SK-N-SH treated with all-trans-retinoic acid at 6 μM for 48 hours (cell line): Measurements from ENCODE around the gene DNAJB12.
A peak's percentile ranks its signal among the peaks of the same experiment; 100 is the strongest.

Experiments used
- ARNTL ChIP-seq: fragments of 450-650 bp; formaldehyde crosslinking; IDR thresholded peaks from 2 replicates; pipeline ENCODE4 v1.5.0; 2020; ENCODE audit warnings: low read depth, mild to moderate bottlenecking, moderate library complexity, borderline replicate concordance
- GLIS3 ChIP-seq: fragments of 250-450 bp; sonication (Bioruptor Pico); IDR thresholded peaks from 2 replicates; pipeline ENCODE4 v1.5.0; 2020; ENCODE audit warnings: mild to moderate bottlenecking, moderate library complexity
- ISL1 ChIP-seq: fragments of 250-450 bp; sonication (Bioruptor Pico); IDR thresholded peaks from 2 replicates; pipeline ENCODE4 v2.1.2; 2022; ENCODE audit warnings: mild to moderate bottlenecking, moderate library complexity
- OSR1 ChIP-seq: fragments of 250-450 bp; sonication (Bioruptor Pico); IDR thresholded peaks from 2 replicates; pipeline ENCODE4 v1.8.0; 2022; ENCODE audit warnings: moderate library complexity, mild to moderate bottlenecking, inconsistent platforms
- RARB ChIP-seq: fragments of 250-450 bp; sonication (Bioruptor Pico); IDR thresholded peaks from 2 replicates; pipeline ENCODE4 v1.8.0; 2021; ENCODE audit warnings: mild to moderate bottlenecking, moderate library complexity
- SNAI2 ChIP-seq: fragments of 250-450 bp; sonication (Bioruptor Pico); IDR thresholded peaks from 2 replicates; pipeline ENCODE4 v1.5.0; 2020; ENCODE audit warnings: mild to moderate bottlenecking, moderate library complexity
- ZFP30 ChIP-seq: fragments of 450-650 bp; formaldehyde crosslinking; IDR thresholded peaks from 2 replicates; pipeline ENCODE4 v1.5.0; 2022; ENCODE audit warnings: mild to moderate bottlenecking, moderate library complexity
- ZNF70 ChIP-seq: fragments of 450-650 bp; formaldehyde crosslinking; IDR thresholded peaks from 2 replicates; pipeline ENCODE4 v1.5.0; 2020; ENCODE audit warnings: mild to moderate bottlenecking, moderate library complexity
- TF ChIP-seq, protein P1 (sequence below): fragments of 250-450 bp; sonication (Bioruptor Pico); IDR thresholded peaks from 2 replicates; pipeline ENCODE4 v1.5.1; 2020; ENCODE audit warnings: low read depth, mild to moderate bottlenecking, moderate library complexity
- TF ChIP-seq, protein P2 (sequence below): fragments of 250-450 bp; sonication (Bioruptor Pico); IDR thresholded peaks from 2 replicates; pipeline ENCODE4 v1.8.0; 2020; ENCODE audit warnings: mild to moderate bottlenecking, moderate library complexity, borderline replicate concordance

DNA sequence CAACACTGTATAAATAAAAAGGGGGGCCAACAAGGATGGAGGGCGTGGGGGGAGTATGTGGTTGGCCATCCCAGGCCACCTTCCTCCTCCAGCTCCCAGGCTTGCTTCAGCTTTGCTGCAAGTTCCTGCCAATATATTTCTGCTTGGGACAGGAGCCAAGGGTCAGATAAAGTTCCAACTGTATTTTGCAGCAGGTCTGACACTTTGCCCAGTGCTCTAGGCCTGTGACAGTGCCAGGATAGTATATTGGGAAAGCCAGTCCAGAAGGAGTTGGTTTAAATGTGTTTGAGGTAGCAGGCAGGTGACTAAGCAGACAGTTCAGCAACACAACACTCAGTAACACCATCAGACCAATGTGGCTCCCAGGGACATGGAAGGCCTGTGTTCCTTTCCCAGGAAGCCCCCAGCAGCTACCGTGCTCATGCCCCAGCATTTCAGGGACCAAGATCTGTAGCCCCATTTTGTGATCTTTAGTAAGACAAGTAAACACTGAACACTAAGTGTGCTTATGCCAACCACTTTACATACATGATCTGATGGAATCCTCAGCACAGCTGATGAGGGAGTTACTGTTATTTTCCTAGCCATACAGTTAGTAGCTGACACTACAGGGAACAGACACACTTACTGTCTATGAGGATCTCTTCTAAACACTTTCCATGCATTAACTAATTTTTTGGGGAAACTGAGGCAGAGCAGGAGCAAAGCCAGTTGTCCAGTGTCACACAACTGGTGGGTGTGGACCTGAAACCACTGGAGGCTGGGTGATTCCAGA is 38.9 kb downstream of the DNAJB12 start:
- 0 out of 2 replicates have a peak, but pooled peaks have one; percentile 8 for TF ChIP-seq ISL1 (CRISPR knock-in tag)
- TF ChIP-seq, protein P1, sequence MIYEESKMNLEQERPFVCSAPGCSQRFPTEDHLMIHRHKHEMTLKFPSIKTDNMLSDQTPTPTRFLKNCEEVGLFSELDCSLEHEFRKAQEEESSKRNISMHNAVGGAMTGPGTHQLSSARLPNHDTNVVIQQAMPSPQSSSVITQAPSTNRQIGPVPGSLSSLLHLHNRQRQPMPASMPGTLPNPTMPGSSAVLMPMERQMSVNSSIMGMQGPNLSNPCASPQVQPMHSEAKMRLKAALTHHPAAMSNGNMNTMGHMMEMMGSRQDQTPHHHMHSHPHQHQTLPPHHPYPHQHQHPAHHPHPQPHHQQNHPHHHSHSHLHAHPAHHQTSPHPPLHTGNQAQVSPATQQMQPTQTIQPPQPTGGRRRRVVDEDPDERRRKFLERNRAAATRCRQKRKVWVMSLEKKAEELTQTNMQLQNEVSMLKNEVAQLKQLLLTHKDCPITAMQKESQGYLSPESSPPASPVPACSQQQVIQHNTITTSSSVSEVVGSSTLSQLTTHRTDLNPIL (CRISPR knock-in tag) = no peak
- TF ChIP-seq RARB (CRISPR knock-in tag) = no peak
- TF ChIP-seq SNAI2 (CRISPR knock-in tag) = no peak
- TF ChIP-seq GLIS3 (CRISPR knock-in tag) = no peak
- TF ChIP-seq, protein P2, sequence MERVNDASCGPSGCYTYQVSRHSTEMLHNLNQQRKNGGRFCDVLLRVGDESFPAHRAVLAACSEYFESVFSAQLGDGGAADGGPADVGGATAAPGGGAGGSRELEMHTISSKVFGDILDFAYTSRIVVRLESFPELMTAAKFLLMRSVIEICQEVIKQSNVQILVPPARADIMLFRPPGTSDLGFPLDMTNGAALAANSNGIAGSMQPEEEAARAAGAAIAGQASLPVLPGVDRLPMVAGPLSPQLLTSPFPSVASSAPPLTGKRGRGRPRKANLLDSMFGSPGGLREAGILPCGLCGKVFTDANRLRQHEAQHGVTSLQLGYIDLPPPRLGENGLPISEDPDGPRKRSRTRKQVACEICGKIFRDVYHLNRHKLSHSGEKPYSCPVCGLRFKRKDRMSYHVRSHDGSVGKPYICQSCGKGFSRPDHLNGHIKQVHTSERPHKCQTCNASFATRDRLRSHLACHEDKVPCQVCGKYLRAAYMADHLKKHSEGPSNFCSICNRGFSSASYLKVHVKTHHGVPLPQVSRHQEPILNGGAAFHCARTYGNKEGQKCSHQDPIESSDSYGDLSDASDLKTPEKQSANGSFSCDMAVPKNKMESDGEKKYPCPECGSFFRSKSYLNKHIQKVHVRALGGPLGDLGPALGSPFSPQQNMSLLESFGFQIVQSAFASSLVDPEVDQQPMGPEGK (CRISPR knock-in tag) = no peak
- no peak for TF ChIP-seq ZFP30 (CRISPR knock-in tag)
- no peak for TF ChIP-seq ARNTL (CRISPR knock-in tag)
- TF ChIP-seq OSR1 (CRISPR knock-in tag) = no peak
- no peak for TF ChIP-seq ZNF70
